ES-I3 (cell line): ENCODE measurements around the gene LRMDA.
"Not testable (repeated sequence)": the region's sequence is repeated elsewhere in the genome, so short reads cannot be mapped to it uniquely, and the experiment has no call there.

ENCODE experiments used
- H3K36me3 ChIP-seq: 2 replicates; pipeline ENCODE4 v1.6.1; 2013; ENCODE audit warnings: mild to moderate bottlenecking, low read length, control low read depth, moderate library complexity; ENCODE audit not compliant: insufficient read depth
- H3K4me1 ChIP-seq: 2 replicates; pipeline ENCODE4 v1.6.1; 2013; ENCODE audit warnings: mild to moderate bottlenecking, control low read depth, low read length; ENCODE audit not compliant: insufficient read depth
- H3K9ac ChIP-seq: 2 replicates; pipeline ENCODE4 v1.6.1; 2013; ENCODE audit warnings: low read depth, mild to moderate bottlenecking, low read length, moderate library complexity
- H3K9me3 ChIP-seq: 2 replicates; pipeline ENCODE4 v1.6.1; 2013; ENCODE audit warnings: mild to moderate bottlenecking, low read length, moderate library complexity; ENCODE audit not compliant: control insufficient read depth, insufficient read depth

LRMDA gene

GRCh38 chr10:75597773-75598440, 166.5 kb downstream of the LRMDA start:
- Histone ChIP-seq H3K9me3 (no peaks in the 10 kb centered on the region), H3K4me1 (peaks cover 23% of the 10 kb centered on the region), H3K9ac (no peak overlapping the region), H3K36me3 (no peaks in the 10 kb centered on the region)

GRCh38 chr10:75598998-75599397, 167.6 kb downstream of the LRMDA start:
- Histone ChIP-seq H3K36me3 (no peaks in the 10 kb centered on the region), H3K4me1 (peaks cover 23% of the 10 kb centered on the region), H3K9me3 (no peaks in the 10 kb centered on the region), H3K9ac (no peak overlapping the region)

GRCh38 chr10:75599875-75600648, 168.6 kb downstream of the LRMDA start:
- H3K36me3 ChIP-seq, result no peaks in the 10 kb centered on the region
- no peak overlapping the region for H3K9ac ChIP-seq
- H3K4me1 ChIP-seq, result peaks cover 23% of the 10 kb centered on the region
- H3K9me3 ChIP-seq, result no peaks in the 10 kb centered on the region

- H3K9me3 ChIP-seq, result no peaks in the 10 kb centered on the region
Measured at GRCh38 chr10:75600833-75601232, 169.4 kb downstream of the LRMDA start.

GRCh38 chr10:75602341-75602740, 170.9 kb downstream of the LRMDA start:
- Histone ChIP-seq H3K4me1 (peaks cover 20% of the 10 kb centered on the region), H3K9ac (no peak overlapping the region), H3K9me3 (no peaks in the 10 kb centered on the region), H3K36me3 (no peaks in the 10 kb centered on the region)

More at GRCh38 chr10:75600833-75601232, 169.4 kb downstream of the LRMDA start:
- Histone ChIP-seq H3K4me1 (peaks cover 23% of the 10 kb centered on the region), H3K9ac (no peak overlapping the region), H3K36me3 (no peaks in the 10 kb centered on the region)

- Histone ChIP-seq H3K9ac (no peak overlapping the region), H3K4me1 (peaks cover 11% of the 10 kb centered on the region), H3K36me3 (no peaks in the 10 kb centered on the region), H3K9me3 (no peaks in the 10 kb centered on the region)
Measured at GRCh38 chr10:75605096-75605495, 173.7 kb downstream of the LRMDA start.

GRCh38 chr10:75605795-75606194, 174.4 kb downstream of the LRMDA start:
- not testable (repeated sequence) for H3K9ac ChIP-seq, H3K36me3 ChIP-seq, H3K9me3 ChIP-seq, H3K4me1 ChIP-seq

GRCh38 chr10:75606203-75606779, 174.9 kb downstream of the LRMDA start:
- H3K9ac ChIP-seq, result no peak overlapping the region
- H3K4me1 ChIP-seq, result peaks cover 4% of the 10 kb centered on the region; the same call in 1 of the 2 replicates
- no peaks in the 10 kb centered on the region for H3K36me3 ChIP-seq
- H3K9me3 ChIP-seq, result no peaks in the 10 kb centered on the region

- Histone ChIP-seq H3K9me3 (no peaks in the 10 kb centered on the region), H3K36me3 (no peaks in the 10 kb centered on the region), H3K9ac (no peak overlapping the region), H3K4me1 (peaks cover 10% of the 10 kb centered on the region; the same call in 1 of the 2 replicates)
Measured at GRCh38 chr10:75607576-75607975, 176.2 kb downstream of the LRMDA start.

GRCh38 chr10:75610183-75610582, 178.8 kb downstream of the LRMDA start:
- H3K36me3 ChIP-seq, result no peaks in the 10 kb centered on the region
- peaks cover 16% of the 10 kb centered on the region; the same call in 1 of the 2 replicates for H3K4me1 ChIP-seq

GRCh38 chr10:75611172-75611992, 180.0 kb downstream of the LRMDA start:
- H3K9me3 ChIP-seq, result no peaks in the 10 kb centered on the region
- H3K9ac ChIP-seq, result no peak overlapping the region

More at GRCh38 chr10:75610183-75610582, 178.8 kb downstream of the LRMDA start:
- no peaks in the 10 kb centered on the region for H3K9me3 ChIP-seq
- H3K9ac ChIP-seq, result no peak overlapping the region

GRCh38 chr10:75611993-75612372, 180.6 kb downstream of the LRMDA start:
- Histone ChIP-seq H3K36me3 (no peaks in the 10 kb centered on the region), H3K9me3 (no peaks in the 10 kb centered on the region), H3K9ac (no peak overlapping the region), H3K4me1 (peaks cover 16% of the 10 kb centered on the region; the same call in 1 of the 2 replicates)

More at GRCh38 chr10:75611172-75611992, 180.0 kb downstream of the LRMDA start:
- H3K4me1 ChIP-seq, result peaks cover 16% of the 10 kb centered on the region; the same call in 1 of the 2 replicates
- no peaks in the 10 kb centered on the region for H3K36me3 ChIP-seq

GRCh38 chr10:75612904-75613684, 181.7 kb downstream of the LRMDA start:
- Histone ChIP-seq H3K4me1 (peaks cover 16% of the 10 kb centered on the region; the same call in 1 of the 2 replicates), H3K36me3 (no peaks in the 10 kb centered on the region), H3K9ac (no peak overlapping the region), H3K9me3 (no peaks in the 10 kb centered on the region)
